HK-2 (cell line): ENCODE data around the gene HNRNPU.

ENCODE experiments used
- DNase-seq: peaks from one replicate; pipeline ENCODE4 v3.0.0-alpha.2; 2018; ENCODE audit not compliant: unreplicated experiment

HNRNPU gene

DNA sequence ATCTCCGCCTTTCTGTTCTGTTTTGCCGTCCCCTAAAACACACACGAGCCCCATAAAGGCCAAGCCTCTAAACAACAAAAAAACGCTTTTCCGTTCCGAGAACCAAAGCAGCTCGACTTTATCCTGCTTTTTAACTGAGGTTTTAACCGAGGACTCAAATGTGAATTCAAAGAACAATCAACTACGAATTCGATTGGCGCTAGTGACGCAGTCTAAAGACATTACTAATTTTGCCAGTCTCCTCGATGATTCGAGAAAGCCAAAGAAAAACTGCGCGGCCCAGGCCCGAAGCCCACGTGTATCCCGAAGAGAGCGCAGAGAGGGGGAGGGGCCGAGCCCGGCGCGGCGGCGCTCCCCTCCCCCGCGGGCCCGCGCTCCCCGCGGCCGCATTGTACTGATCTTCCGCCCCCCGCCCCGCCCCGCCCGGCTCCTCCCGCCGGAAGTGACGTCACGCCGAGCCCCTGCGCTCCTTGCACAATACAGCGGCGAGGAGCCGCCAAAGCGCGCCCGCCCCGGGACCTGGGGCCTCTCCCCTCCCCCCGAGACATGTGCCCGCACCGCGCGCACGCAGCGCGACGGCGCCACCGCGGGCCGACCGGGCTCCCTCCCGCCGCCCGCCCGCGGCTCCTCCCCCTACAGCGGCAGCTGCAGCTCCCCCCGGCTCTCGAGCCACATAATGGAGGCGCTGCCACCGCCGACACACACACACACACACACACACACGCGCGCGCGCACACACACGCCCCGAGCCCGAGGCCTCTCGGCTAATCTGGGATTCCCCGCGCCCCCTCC is 1.4 kb downstream of the HNRNPU start:
- DNase-seq, result peak; percentile 100

DNA sequence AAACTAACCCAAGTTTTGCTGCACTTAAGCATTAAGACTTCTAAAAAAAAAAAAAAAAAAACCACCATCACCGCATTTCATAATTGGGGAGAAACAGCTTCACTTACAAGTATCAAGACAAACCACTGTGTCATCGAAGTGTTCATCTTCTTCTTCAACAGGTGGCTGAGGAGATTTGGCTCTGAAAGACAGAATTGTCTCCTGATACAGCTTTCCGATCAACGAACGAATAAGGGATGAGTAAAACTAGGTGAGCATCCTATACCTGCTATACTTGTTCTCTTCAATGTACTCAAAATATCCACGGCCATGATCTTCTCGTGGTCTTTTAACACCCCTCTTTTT is 2.0 kb downstream of the HNRNPU start:
- DNase-seq, result peak; percentile 23

DNA sequence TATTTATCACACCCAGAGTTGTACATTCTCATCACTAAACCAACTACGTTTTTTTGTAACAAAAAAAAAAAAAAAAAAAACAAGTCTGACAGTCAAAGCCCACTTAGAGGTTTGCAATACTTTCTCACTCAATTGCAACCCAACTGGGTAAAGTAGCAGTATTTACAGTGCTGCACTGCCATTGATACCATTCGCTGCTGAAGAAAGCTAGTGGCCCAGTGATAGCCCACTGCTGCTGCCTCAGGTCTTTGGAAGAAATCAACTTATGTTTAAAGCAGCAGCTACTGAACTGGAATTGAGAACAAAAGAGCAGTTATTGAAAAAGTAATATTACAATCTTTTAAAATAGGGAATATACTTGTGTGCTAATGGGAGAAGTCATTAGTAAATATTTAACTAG is 2.7 kb downstream of the HNRNPU start:
- no peak for DNase-seq

DNA sequence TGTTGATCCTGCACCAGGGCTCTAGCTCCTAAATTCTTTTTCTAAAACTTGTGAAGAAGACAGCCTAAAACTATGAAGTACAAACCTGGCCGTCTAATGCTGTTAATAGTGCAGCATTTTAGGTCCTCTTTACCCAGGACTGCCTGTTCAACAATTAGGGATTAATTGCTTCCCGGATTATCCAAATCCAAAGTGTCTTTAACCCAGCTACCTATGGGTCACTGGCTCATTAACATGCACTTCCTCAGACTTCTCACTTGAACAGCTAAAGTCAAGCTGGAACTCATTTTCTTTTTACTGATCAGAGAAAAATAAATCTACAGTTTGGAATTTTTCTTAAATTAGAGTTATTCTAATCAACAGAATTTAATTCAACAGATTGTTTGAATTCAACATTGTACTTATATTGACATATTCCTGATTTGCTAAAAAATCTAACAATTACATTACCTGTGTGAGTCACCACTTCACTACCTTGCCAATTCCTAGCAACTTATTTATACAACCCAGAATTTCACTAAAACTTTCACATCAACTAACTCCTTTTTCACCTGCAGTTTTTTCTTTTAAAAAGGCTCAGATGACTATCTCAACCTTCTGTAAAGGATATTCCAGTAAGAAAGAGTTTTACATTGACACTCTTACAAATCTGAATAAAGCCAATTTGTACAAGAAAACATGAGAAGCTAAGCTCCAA is 3.3 kb downstream of the HNRNPU start:
- DNase-seq, result no peak

DNA sequence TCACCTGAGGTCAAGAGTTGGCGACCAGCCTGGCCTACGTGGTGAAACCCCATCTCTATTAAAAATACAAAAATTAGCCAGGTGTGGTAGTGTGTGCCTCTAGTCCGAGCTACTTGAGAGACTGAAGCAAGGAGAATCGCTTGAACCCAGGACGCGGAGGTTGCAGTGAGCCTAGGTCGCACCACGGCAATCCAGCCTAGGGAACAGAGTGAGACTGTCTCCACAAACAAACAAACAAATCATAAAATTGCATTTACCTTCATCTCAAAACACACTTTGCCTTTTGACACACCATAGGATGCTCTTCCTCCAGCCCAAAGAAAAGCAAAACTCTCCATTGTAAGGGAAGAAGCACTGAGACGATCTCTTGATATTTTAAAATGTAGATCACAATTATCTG is 4.3 kb downstream of the HNRNPU start:
- DNase-seq, result no peak

DNA sequence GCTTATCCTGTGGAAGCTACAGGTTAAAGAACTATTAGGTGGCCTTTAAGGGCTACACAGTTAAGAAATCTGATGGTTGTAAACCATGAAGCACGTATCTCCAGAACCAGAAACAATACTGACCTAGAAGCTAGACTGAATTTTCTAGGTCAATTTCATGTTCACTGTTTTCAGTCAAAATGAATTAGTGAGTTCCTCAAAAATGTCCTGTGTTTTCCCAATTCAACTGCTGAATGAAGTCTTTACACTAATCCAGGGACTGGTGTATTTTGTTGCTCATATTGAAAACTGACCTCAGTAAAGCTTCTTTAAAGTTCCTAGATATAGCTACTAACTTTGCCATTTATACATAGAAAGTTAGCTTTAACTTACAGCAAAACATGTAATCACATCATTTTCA is 6.0 kb downstream of the HNRNPU start:
- DNase-seq, result no peak

DNA sequence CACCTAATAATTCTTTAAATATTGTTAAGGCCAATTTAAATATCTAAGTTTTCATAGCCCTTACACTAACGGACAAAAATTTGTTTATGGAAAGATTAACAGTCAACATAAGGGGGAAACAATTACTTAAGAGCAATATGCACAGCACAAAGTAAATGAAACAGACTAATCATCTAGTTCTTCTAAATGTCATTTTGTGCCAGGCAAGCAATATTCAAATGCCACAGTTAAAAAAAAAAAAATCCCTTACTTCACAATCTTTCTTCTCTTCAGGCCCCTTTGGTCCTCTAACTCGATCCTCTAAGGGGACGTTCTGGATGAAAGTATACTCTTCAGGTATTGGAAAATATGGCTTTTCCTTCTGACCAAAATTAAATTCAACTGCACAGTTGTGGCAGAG is 6.6 kb downstream of the HNRNPU start:
- DNase-seq, result no peak

DNA sequence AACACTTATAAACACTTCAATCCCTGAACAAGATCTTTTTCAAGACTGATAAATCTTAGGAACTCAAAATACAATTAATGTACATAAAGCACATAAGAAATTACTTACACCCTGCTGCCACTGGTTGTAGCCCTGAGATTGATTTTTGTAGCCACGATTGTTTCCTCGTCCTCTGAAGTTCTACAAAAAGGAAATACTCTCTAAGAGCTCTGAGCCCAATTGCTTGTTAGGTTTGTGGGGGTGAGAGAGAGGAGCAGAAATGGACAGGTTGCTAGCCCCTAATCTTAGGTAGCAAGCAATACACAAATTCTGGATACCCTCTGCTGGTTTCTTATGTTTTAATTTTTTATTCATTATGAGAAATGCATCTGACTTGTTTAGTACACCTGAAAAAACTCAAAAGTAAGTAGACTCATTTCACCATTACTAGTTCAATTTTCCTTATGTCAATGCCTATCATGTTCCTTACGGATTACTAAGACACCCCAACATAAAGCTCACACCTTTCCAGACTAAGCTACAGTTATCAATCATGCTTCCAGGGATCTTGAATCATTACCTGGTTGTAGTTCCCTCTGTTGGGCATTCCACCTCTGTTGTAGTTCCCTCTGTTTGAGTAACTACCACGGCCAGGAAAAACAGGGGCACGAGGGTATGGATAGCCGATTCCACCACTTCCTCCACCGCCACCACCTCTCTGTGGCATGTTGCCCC is 9.3 kb downstream of the HNRNPU start:
- DNase-seq, result no peak

DNA sequence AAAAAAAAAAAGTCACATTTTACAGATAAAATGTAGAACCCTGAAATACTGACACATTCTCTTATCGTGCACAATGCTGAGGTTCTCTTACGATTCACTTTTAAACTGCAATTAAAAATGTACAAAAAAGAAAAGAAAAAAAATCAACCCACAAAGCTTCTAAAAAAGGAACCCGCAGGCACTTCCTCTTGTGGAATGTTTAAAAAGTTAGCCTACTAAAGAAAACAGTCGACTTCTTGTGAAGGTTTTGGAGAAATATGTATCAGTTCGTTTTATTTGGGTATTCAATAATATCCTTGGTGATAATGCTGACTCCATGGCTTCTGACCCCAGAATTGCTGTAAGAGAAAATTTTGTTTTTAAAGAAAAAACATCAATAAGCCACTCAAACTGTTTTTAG is 10.2 kb downstream of the HNRNPU start:
- DNase-seq, result no peak

DNA sequence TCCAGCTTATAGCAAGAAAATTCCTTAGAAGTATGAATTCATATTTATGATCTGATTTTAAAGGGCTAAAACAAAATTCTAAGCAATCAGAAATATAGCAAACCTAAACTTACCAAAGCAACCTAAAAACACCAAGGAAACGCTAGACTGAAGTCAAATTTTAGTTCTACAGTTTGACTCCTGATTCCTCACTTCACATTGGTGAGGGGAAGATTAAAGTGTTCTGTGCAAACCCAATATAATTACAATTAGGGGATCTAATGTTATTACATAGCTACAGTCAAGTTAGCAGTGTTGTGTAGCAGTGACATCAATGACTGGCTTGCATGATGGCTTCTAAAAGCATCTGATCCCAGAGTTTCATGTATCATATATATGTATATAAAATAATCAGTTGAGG is 11.6 kb downstream of the HNRNPU start:
- no peak for DNase-seq

DNA sequence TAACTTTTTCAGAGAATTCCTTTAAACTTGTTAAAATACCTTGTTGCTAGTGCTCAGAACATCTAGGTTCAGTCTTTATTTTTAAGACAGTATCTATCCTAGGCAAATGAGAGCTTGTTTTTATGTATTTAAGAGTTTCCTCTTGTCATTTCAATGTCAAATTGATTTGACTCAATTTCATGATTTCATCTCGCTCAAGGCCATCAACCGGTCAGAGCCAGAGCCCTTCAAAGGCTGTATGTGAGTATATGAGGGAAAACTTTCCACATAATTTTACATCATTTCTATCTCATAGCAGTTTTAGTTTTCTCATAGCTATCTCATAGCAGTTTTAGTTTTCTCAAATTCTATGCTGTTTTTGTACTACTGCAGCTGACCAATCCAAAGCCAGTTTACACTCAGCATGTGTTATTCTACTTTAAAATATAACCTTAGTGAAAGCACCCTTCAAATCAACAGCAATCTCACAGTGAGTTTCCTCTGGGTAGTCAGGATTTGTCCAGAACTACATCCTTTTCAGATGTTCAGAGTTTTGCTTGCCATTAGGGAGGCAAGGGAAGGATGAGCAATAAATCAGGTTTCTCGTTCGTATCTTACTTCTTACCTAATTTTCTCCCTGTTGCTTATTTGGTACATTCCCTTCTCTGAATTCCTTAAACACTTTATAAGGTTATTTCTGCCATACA is 12.7 kb downstream of the HNRNPU start:
- DNase-seq, result no peak

DNA sequence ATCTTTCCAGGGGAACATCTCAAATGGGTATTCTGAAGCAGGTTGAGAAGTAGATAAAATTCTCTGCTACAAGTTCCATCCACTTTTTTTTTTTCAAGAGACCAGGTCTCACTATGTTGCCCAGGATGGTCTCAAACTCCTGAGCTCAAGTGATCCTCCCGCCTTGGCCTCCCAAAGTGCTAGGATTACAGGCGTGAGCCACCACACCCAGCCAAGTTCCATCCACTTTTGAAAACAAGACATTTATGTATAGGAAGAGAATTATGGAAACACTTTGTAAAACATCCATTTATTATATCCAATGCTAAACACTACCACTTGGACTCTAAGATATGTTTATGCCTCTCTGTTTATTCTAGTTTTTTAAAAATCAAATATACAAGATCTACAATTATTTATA is 13.4 kb downstream of the HNRNPU start:
- no peak for DNase-seq

DNA sequence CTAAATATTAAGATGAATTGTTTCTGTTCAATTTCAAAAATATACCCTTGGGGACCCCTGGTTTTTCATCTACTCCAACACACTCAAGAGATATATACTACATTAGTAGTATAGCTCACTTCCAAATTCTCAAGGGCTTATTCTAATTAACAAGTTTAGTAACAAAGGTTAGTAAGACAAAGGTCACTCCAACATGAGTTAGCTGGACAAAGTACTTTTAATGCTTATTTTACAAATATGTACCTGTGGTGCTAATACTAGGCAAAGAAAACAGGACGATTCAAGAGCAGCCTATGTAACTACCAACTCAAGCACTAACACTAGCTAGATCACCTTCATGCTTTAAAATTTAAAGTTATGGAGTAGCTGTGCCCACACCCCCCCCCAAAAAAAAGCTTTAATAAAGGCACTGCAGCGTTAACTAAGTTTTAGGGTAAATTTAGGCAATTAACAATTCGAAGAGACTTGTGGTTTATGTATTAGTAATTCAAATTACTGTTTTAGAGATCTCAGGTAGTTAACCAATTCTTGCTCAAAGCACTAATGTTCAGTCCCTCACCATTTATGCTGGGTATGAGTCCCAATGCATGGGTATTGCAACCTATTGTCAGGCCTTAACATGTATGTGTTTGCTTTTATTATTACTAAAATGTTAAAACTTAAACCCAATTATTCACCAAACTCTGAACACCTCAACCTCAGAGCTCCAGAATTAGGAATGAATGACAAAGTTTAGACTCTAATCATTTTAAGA is 14.1 kb downstream of the HNRNPU start:
- DNase-seq, result no peak

DNA sequence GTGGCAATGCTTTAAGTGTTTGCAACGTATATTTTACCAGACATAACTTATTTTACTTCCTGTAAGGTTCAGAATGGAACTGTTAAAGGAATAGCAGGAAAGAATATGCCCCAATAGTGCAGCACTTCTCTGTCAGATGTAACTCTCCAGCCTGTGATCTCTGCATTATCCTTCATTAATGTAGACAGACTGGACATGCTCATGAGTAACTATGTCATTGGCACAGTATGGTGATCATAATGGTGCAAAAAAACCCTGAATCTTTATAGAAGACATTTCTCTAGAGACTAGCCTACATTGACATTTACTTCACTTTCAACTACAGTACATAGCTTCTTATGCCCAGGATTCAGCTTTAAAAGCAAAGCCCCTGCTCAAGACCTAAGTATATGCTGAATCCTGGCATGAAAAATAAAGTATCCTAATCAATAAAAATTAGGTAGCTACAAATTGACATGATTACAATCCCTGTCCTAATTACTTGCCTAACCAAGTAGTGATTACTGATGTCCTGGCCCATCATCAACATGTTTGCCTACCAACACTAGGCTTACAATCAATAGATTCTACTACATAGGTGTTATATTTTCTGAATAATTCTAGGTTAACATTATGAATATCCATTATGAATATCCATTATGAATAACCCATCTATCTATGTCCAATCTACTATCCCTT is 15.0 kb downstream of the HNRNPU start:
- DNase-seq, result no peak

DNA sequence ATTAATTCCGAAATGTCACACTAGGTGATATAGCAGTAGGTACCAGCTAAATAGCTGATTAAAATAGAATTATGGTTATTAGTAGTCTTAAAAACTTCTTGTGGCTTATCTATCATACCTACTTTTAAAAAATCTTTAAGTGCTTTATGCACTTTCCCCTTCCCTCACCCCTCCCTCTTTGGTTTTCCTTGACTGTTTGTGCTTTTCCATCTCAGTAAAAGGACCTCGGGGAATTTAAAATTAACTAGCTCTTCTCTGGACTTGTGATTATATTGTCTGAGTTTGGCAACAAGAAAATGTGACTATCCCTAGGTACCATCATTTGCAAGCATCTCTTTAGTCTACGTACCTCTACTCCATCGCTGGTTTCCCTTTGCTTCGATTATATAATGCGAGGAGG is 17.7 kb downstream of the HNRNPU start:
- no peak for DNase-seq

DNA sequence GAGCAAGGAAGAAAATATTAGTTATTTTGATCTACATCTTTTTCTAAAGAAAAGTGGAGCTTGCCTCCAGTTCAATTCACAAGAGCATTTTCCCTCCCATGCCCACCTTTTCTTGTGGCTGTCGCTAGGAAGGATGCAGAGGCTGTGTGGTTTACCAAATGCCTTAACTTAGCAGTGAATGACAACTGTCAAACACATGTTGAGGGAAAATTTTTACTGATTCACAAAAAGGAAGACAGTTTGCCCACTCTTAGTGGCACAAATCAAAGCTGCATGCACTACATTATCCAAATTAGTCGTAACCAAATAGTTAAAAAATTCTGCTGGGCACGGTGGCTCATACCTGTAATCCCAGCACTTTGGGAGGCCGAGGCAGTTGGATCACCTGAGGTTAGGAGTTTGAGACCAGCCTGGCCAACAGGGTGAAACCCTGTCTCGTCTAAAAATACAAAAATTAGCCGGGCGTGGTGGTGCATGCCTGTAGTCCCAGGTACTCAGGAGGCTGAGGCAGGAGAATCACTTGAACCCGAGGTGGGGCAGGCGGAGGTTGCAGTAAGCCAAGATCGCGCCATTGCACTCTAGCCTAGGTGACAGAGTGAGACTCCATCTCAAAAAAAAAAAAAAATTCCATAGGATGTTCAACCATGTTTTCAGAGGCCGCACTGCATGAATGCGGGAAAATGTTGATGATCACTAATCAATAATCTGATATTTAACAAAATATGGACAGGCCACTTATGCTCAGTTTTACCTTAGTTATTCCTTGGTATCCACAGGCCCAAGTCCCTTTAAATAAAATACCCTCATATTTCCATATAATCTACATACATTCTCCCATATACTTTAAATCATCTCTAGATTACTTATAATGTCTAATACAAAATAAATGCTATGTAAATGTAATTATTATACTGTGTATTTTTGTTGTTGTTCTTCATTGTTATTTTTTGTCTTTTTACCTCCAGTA is 19.9 kb downstream of the HNRNPU start:
- no peak for DNase-seq

DNA sequence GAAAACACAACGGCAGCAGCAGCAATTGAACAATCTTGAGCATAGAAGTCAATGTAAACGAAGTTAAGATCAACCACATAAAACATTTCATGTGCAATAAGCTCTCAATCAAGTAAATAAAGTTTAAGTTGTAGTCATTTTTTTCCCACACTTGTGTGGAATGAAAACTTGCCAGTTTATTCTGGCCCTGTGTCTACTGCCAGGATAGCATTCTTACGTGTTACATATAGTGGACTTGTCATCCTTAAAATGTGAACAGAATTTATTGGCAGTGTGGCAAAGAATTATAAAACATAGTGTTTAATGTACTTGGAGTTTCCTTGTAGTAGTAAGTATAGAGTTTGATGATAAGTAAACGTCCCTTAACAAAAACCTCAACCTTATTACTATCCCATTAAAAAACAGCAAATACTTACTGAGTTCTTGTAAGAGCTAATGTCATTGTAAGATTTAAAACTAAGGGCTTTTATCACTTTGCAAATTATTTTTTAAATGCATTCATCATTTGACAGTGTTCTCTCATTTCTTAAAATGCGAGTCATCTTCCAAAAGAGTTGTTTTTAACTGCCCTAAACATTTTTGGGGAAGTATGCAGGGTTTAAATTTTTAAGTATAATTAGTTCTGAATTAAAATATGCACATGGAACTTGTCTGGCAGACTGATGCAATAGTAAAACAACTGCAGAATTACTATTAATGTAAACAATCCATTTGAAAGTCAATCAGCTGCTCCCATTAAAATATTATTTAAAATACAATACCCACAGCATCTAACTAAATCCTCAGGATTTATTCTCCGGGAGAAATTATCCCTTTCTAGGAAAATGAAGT is 21.0 kb downstream of the HNRNPU start:
- no peak for DNase-seq

DNA sequence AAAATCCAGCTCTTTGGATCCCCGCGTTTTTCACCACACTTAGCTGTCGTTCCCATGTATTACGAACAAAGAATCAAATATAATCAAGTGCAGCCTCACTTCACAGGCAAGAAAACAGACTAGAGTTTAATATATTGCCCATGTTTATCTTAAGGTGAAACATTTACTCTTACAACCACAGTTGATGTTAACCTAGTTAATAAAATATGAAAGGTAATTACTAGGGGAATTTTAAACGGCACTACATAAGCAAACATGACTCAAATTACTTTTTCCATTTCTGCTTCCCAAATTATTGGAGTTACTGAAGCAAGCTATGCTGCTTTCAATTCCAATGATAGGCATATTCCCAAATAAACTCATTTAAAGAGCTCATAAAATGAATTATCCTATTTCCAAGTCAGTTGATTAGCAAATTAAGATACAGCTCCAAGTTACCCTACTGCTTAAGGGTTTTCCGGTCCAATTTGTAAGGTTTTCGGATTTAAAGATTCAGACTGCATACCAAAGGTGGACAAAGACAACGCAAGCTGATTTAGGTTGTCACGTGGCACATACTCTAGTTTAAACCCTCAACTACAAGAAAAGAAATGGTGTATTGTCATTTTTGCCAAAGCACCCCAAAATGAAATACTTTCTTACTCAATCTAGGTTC is 22.9 kb downstream of the HNRNPU start:
- no peak for DNase-seq
